CD4-positive, alpha-beta T cell (primary cell): ENCODE results near the gene BDH1. TPM values are rescaled to one million over a fixed set of nuclear protein-coding genes. Genes with fewer than 3 reads are reported as not detected.

Experiments
- ATAC-seq: fragments of 200-7000 bp; cut with Tn5 transposase; one replicate; pipeline ENCODE4 v1.10.0; 2022; ENCODE audit warnings: mild to moderate bottlenecking; ENCODE audit not compliant: poor library complexity
- CTCF ChIA-PET: fragments of 350-600 bp; sonication (Branson Sonifier 250); formaldehyde crosslinking; loops from one replicate; lab custom pipeline; 2021; ENCODE audit warnings: antibody characterized with exemption, inconsistent platforms; lab: Charles Lee
- POLR2A ChIA-PET: fragments of 350-600 bp; sonication (Branson Sonifier 250); formaldehyde crosslinking; loops from one replicate; lab custom pipeline; 2021; ENCODE audit warnings: antibody characterized with exemption, inconsistent platforms; lab: Charles Lee
- DNase-seq, 14 experiments: peaks; one replicate each; pipeline ENCODE4 v3.0.0-alpha.2; 2013 to 2020; ENCODE audit warnings: mixed read lengths in 2 of 14
- H3K27ac ChIP-seq, 2 donors: one replicate each; pipeline versions ENCODE4 v1.5.1 to v1.7.0; 2013; ENCODE audit warnings: low read length in 2 of 2, low read depth in 1 of 2, mild to moderate bottlenecking in 1 of 2
- H3K27me3 ChIP-seq, 2 experiments: 1 replicate in 1 of 2; 2 replicates in 1 of 2; pipeline versions ENCODE4 v1.6.1 to v1.7.0; 2013; ENCODE audit warnings: low read length in 2 of 2, control low read depth in 1 of 2, mild to moderate bottlenecking in 1 of 2, moderate library complexity in 1 of 2; ENCODE audit not compliant: insufficient read depth in 2 of 2, control insufficient read depth in 1 of 2
- H3K36me3 ChIP-seq: one replicate; pipeline ENCODE4 v1.6.1; 2013; ENCODE audit warnings: low read length, control low read depth; ENCODE audit not compliant: insufficient read depth
- H3K4me1 ChIP-seq: one replicate; pipeline ENCODE4 v1.6.1; 2013; ENCODE audit warnings: low read length, control low read depth; ENCODE audit not compliant: insufficient read depth
- H3K4me3 ChIP-seq: one replicate; pipeline ENCODE4 v1.5.1; 2013; ENCODE audit warnings: mild to moderate bottlenecking, low read length, moderate library complexity
- H3K9me3 ChIP-seq, 2 experiments: 1 replicate in 1 of 2; 2 replicates in 1 of 2; pipeline versions ENCODE4 v1.6.1 to v1.7.0; 2013; ENCODE audit warnings: low read length in 2 of 2, mild to moderate bottlenecking in 2 of 2, control low read depth in 1 of 2, moderate library complexity in 1 of 2; ENCODE audit not compliant: control insufficient read depth in 1 of 2, insufficient read depth in 1 of 2
- H3K27ac Mint-ChIP-seq: one replicate; pipeline ENCODE4 v1.8.0; 2020; ENCODE audit warnings: mixed read lengths
- H3K27me3 Mint-ChIP-seq: one replicate; pipeline ENCODE4 v1.8.0; 2021; ENCODE audit warnings: mixed read lengths
- H3K36me3 Mint-ChIP-seq: one replicate; pipeline ENCODE4 v1.8.0; 2021; ENCODE audit warnings: low read depth, mixed read lengths
- H3K4me1 Mint-ChIP-seq: one replicate; pipeline ENCODE4 v1.8.0; 2021; ENCODE audit warnings: low read depth, mixed read lengths
- H3K4me3 Mint-ChIP-seq: one replicate; pipeline ENCODE4 v1.8.0; 2020; ENCODE audit warnings: mild to moderate bottlenecking, mixed read lengths
- H3K9me3 Mint-ChIP-seq: one replicate; pipeline ENCODE4 v1.8.0; 2020; ENCODE audit warnings: mixed read lengths
- CTCF ChIP-seq: fragments of 200-600 bp; IDR thresholded peaks from one replicate; pipeline ENCODE4 v1.8.0; 2022; ENCODE audit warnings: antibody characterized with exemption, mild to moderate bottlenecking
- intact Hi-C, 2 experiments: fragments of 100-400 bp; cut with DNase I in 1 of 2; cut with micrococcal nuclease in 1 of 2; formaldehyde crosslinking; loops; one replicate each; pipeline versions ENCODE4 v1.15.1 to v1.9.0; 2023 to 2025; cut with DNase I, micrococcal nuclease
- total RNA-seq, 174 experiments: library from RNA in 2 of 174; stranded (reverse) in 2 of 174; gene quantifications; one replicate each; pipeline ENCODE4 v1.2.3 and lab custom pipeline; 2021 to 2026

Gene BDH1
- total RNA-seq, 2 experiments from 2014 or later: 17.7 to 22.2 TPM

- Mint-ChIP-seq H3K36me3 (no peaks in the 10 kb centered on the region), H3K4me1 (no peaks in the 10 kb centered on the region), H3K9me3 (no peaks in the 10 kb centered on the region), H3K27me3 (peaks cover 41% of the 10 kb centered on the region), H3K27ac (no peak overlapping the region), H3K4me3 (no peak overlapping the region)
- Histone ChIP-seq H3K4me3 (no peak overlapping the region), H3K36me3 (no peaks in the 10 kb centered on the region), H3K4me1 (no peaks in the 10 kb centered on the region), H3K9me3 (peaks cover 0 to 12% of the 10 kb centered on the region in 2 experiments), H3K27me3 (peaks cover 9 to 14% of the 10 kb centered on the region in 2 experiments), H3K27ac (no peak overlapping the region)
- TF ChIP-seq CTCF: no peak
- CTCF ChIA-PET: no interaction called here
- POLR2A ChIA-PET: no interaction called here
- ATAC-seq (no peak), DNase-seq (no peak)
- intact Hi-C loops: no loop called here
Measured at GRCh38 chr3:197464794-197465193, 91.0 kb downstream of the BDH1 start.

- ATAC-seq: no peak
- Histone ChIP-seq H3K27ac (no peak overlapping the region), H3K4me3 (no peak overlapping the region), H3K36me3 (no peaks in the 10 kb centered on the region), H3K9me3 (peaks cover 0 to 24% of the 10 kb centered on the region in 2 experiments), H3K4me1 (peaks cover 9% of the 10 kb centered on the region), H3K27me3 (peaks cover 4 to 11% of the 10 kb centered on the region in 2 experiments)
- CTCF ChIA-PET: no interaction called here
- POLR2A ChIA-PET: no interaction called here
- no peak overlapping the region for H3K27ac Mint-ChIP-seq
- no peak for DNase-seq
- intact Hi-C loops: no loop called here
- no peak for TF ChIP-seq CTCF
- no peak overlapping the region for H3K4me3 Mint-ChIP-seq
- H3K4me1 Mint-ChIP-seq: peaks cover 3% of the 10 kb centered on the region
- peaks cover 27% of the 10 kb centered on the region for H3K27me3 Mint-ChIP-seq
- H3K9me3 Mint-ChIP-seq: no peaks in the 10 kb centered on the region
- no peaks in the 10 kb centered on the region for H3K36me3 Mint-ChIP-seq
Measured at GRCh38 chr3:197463279-197463678, 92.5 kb downstream of the BDH1 start.

- Mint-ChIP-seq H3K27me3 (peaks cover 22% of the 10 kb centered on the region), H3K9me3 (no peaks in the 10 kb centered on the region), H3K36me3 (no peaks in the 10 kb centered on the region), H3K4me1 (peaks cover 6% of the 10 kb centered on the region), H3K27ac (no peak overlapping the region), H3K4me3 (no peak overlapping the region)
- H3K36me3 ChIP-seq: no peaks in the 10 kb centered on the region
- no peak overlapping the region for H3K4me3 ChIP-seq
- intact Hi-C loops: no loop called here
- CTCF ChIA-PET: no interaction called here
- H3K9me3 ChIP-seq: peaks cover 0 to 24% of the 10 kb centered on the region in 2 experiments
- H3K27me3 ChIP-seq: peaks cover 4 to 9% of the 10 kb centered on the region in 2 experiments
- POLR2A ChIA-PET: no interaction called here
- TF ChIP-seq CTCF: no peak
- no peak overlapping the region for H3K27ac ChIP-seq
- peaks cover 11% of the 10 kb centered on the region for H3K4me1 ChIP-seq
- DNase-seq: no peak
- no peak for ATAC-seq
Measured at GRCh38 chr3:197462808-197463207, 93.0 kb downstream of the BDH1 start.
